ENCODE measurements around the gene CHADL.
A peak's percentile ranks its signal among the peaks of the same experiment; 100 is the strongest.

The CHADL gene

DNA sequence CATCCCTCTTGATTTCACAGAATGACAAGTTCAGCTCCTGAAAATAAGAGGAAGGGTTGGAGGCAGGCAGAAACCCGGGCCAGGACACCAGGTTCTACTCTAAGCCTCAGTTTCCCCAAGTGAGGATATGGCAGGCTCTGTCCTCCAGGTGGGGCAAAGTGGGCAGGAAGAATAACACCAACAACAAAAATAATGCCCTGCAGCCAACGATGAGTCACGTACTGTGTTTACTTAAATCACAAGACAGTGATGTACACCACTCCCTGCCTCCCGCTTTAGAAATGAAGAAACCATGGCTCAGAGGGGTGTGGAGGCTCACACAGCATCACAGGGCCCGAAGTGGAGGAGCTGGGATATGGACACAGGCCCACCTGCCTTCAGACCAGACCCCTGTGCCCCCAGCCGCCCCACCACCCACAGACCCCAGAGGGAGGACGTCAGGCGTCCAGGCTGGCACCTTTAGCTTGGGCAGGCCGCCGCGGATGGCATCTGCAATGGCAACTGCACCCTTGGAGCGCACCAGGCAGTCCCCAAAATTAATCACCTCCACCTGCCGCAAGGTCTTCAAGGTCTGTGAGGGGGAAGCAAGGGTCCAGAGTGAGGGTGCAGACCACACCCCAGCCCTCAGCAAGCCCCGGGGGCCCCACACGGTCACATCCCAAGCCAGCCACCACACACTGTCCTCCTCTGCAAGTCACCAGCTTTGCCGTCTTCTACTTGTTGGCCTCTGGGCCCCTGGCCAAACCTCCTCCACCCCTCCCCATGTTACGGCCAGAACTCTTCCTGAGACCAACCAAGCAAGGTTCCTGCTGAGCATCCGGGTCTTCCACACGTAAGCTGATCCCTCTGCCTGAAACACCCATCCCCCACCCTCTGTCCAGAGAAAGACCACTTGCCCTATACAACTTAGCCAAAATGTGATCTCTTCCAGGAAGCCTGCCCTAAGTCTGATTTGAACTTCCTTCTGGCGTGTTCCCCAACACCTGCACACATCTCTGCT lies 15.8 kb upstream of the CHADL start:
- no peak for DNase-seq (ENCODE audit: extremely low read depth in 1 of 2, low read depth in 1 of 2)

- no peak for DNase-seq (ENCODE audit: extremely low read depth in 1 of 2, low read depth in 1 of 2)
Observed at GRCh38 chr22:41254230-41254629, 13.5 kb upstream of the CHADL start.

DNA sequence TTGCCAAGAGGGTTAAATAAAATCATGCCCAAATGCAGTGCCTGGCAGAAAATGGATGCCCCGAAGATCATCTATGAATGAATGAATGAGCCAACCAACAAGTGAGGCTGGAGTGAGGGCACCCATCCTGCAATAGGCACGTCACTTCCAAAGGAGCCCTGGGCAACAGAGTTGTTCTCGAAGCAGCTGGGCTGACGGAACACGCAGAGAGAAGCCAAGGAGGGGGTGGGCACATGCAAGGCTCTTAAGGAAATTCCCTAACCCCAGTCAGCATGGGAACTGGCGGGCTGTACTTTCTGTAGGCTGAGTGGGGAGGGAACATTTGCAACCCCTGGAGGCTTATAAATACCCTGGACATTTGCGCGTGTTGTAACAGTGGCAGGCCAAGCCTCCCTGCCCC lies 11.6 kb upstream of the CHADL start:
- DNase-seq (ENCODE audit: extremely low read depth in 1 of 2, low read depth in 1 of 2) = no peak

- DNase-seq (ENCODE audit: extremely low read depth in 1 of 2, low read depth in 1 of 2) = no peak
Observed at GRCh38 chr22:41250127-41250526, 9.4 kb upstream of the CHADL start.

- DNase-seq (ENCODE audit: extremely low read depth in 1 of 2, low read depth in 1 of 2) = no peak
Observed at GRCh38 chr22:41249442-41249841, 8.7 kb upstream of the CHADL start.

DNA sequence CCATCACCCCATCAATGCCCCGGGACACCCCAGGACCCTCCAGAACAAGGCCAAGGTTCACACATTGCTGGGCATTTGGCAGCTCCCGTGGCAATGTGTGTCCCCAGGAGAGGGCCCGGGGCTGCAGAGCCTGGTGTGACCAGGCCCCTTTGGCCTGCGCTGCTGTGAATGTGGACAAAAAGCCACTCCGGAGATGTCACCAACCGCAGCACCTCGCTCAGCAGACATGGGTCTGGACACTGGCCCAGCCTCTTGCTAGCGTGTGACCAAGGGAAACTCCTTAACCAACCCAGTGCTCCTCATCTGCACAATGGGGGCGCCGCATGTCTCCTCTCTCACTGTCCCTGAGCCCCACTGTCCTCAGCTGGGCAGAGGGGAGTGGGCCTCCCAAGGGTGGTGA lies 8.0 kb upstream of the CHADL start:
- DNase-seq (ENCODE audit: extremely low read depth in 1 of 2, low read depth in 1 of 2) = no peak

GRCh38 chr22:41248314-41248713 lies 7.6 kb upstream of the CHADL start:
- DNase-seq (ENCODE audit: extremely low read depth in 1 of 2, low read depth in 1 of 2) = no peak

- DNase-seq (ENCODE audit: extremely low read depth in 1 of 2, low read depth in 1 of 2) = no peak
Observed at GRCh38 chr22:41247703-41248102, 7.0 kb upstream of the CHADL start.

GRCh38 chr22:41245917-41246499 lies 5.3 kb upstream of the CHADL start:
- DNase-seq (ENCODE audit: extremely low read depth in 1 of 2, low read depth in 1 of 2) = no peak

DNA sequence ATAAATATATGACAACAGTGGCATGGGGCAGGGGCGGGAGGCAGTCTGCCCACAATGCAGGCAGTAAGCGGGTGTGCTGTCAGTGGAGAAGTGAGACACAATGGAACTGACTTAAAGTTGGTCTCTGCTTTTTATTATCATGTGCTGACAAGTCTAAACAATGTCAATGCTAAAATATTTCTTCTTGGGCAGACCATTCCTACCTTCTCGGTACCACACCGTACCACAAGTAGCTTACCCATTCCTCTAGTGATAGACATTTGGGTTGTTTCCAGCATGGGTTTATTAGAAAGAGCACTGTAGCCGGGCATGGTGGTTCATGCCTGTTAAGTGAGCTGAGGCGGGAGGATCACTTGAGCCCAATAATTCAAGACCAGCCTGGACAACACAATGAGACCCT lies 2.6 kb upstream of the CHADL start:
- DNase-seq (ENCODE audit: extremely low read depth in 1 of 2, low read depth in 1 of 2) = no peak

- DNase-seq (ENCODE audit: extremely low read depth in 1 of 2, low read depth in 1 of 2) = no peak
Observed at GRCh38 chr22:41242396-41243117, 1.8 kb upstream of the CHADL start.

DNA sequence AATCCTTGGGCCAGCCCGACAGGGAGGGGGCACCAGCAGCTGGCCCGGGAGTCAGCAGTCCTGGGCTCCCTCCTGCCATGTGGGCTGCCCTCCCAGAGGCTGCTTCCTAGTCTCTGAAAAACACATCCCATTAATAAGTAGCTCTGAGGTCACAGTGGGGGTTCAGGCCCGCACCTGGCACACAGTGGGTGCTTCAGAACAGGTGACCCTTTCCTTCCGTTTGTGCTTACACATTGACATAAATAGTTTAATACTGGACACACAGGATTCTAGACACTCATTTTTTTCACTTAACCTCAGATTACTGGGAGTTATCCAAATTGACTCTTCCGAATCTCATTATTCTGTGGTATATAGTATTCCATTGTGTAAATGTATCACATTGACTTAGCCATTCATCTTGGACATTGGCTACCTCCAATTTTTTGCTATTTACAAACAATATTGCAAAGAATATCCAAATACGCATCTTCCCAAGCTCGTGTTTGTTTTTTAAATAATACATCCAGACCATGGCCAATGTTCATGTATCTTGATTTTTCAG lies 474 bp upstream of the CHADL start:
- no peak for DNase-seq (ENCODE audit: extremely low read depth in 1 of 2, low read depth in 1 of 2)

DNA sequence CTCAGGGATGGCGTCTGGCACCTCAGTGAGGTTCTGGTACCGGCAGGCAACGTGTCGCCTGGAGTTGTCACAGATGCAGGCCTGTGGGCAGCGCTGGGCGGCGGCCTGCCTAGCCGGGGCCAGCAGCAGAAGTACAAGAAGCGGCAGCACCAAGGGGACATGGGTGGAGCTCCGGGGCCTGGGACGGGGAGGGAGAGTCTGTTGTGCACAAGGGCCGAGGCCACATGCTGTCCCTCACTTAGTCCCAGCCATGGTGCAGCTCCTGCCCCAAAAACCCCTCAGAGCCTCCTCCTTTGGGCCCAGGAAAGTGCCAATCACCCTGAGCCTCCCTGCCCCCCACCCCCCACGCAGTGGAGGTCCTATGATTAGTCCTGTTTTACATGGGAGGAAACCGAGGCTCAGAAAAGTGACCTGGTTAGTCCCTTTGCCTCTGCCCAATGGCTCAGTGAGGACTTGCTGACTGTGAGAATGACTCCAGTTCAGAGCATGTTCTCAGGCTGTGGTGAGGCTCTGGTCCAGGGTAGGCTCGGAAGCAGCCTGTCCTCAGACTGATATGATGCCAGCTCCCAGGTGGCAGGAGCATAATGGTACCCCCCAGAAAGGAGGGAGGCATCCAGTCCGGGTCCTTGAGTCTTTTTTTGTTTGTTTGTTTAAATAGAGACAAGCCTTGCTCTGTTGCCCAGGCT lies 1.1 kb downstream of the CHADL start:
- DNase-seq (ENCODE audit: extremely low read depth in 1 of 2, low read depth in 1 of 2) = no peak

DNA sequence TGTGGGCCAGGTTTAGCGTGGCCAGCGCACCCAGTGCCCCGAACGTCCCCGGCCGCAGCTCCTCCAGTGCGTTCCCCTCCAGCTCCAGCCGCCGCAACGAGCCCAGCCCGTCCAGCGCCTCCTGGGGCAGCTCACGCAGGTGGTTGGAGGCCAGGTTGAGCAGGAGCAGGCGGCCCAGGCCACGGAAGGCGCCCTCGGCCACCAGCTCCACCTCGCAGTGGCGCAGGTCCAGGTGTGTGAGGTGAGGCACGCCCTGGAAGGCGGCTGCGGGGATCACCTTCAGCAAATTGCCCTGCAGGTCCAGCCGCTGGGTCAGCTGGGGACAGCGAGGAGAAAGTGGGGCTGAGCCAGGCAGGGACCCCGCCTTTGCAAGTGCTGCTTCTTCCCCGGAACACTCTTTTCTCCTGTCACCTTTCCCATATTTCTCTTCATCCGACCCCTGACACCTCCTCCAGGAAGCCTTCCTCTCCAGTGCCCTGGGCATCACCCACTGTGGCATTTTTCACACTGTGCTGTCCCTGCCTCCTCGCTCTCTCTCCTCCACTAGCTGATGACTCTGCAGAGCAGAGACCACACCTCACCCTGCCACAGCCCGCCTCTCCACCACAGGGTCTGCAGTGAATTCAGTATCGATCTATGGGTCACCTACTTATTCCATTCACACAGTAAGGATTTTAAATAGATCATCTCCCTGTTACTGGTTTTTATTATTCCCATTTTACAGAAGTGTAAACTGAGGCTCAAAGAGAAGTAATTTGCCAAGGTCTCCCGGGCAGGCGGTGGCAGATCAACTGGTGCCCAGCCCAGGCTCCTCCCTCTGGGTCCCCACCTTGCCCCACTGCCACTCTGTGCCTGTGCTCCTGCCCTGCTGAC lies 1.9 kb downstream of the CHADL start:
- DNase-seq (ENCODE audit: extremely low read depth in 1 of 2, low read depth in 1 of 2) = no peak

GRCh38 chr22:41237707-41238569 lies 2.8 kb downstream of the CHADL start:
- DNase-seq (ENCODE audit: extremely low read depth in 1 of 2, low read depth in 1 of 2) = peak; percentile 55 to 68

DNA sequence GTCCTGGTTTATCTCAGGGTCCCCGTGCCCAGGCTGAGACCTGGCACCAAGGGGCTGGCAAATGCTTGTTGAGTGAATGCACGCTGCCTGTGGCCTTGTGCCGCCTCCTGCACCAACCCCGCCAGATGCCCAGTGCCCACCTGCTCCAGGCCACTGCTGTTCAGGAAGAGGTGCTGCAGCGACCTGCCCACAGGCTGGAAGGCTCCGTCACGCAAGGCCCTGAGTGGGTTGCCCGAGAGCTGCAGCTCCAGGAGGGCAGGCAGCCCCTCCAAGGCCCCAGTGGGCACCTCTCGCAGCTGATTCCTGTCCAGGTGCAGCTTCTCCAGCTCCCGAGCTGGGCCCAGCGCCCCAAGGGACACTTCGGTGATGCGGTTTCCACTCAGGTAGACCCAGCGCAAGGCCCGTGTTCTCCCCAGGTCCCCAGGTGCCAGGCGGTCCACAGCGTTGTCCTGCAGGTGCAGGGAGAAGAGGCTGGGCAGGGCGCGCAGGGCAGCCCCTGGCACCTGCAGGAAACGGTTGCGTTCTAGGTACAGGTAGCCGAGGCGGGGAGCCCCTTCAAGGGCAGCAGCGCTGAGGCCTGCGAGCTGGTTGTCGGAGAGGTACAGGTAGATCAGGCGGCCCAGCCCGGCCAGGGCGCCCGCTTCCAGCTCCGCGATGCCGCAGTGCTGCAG lies 3.6 kb downstream of the CHADL start:
- no peak for DNase-seq (ENCODE audit: extremely low read depth in 1 of 2, low read depth in 1 of 2)

DNA sequence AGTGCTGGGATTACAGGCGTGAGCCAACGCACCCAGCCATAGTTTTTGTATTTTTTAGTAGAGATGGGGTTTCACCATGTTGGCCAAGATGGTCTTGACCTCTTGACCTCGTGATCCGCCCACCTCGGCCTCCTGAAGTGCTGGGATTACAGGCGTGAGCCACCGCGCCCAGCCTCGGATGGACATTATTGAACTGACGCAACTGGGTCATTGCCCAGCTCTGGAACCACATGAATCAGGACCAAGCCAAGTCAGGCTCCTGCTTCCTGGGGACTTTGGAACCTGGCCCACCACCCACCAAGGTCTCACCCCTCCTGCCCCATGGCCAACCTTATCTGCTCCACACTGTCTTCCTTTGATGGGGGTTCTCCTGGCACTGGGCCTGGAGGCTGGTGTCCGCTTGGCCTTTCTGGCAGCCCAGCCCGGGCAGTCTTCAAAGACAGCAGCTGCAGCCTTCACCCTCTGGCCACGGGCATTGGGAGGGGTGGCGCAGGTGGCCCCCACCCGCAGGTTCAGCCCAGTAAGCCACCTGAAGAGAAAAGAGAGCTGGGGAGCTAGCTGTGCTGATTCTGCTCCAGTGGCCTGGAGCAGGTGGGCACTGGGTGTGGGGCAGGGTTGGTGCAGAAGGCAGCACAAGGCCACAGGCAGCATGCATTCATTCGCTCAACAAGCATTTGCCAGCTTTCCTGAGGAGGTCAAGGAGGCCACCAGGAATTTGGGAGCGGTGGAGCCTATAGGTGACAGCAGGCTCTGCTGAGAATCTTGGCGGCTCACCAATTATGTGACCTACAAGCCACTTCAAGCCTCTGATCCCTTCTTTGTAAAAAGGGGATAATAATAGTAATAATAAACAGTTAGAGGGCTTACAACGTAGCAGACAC lies 5.7 kb downstream of the CHADL start:
- no peak for DNase-seq (ENCODE audit: extremely low read depth in 1 of 2, low read depth in 1 of 2)

All from stimulated activated CD8-positive, alpha-beta memory T cell treated with anti-CD3 and anti-CD28 coated beads, Interleukin-7, amount 100 ng/mL, for 48 hours (primary cell).